ENCODE results near the gene ZNF273. TPM values are rescaled to one million over a fixed set of nuclear protein-coding genes. Genes with fewer than 3 reads are reported as not detected.

ZNF273 gene
- total and polyA plus RNA-seq, 10 of the 15 experiments (the other 5 are each of a cell fraction or from before 2014, with no cell fraction given), result 4.8 to 12.3 (median 7.8) TPM

GRCh38 chr7:64879086-64879730, 23.9 kb upstream of the ZNF273 start (continued):
- TF ChIP-seq, protein P1, sequence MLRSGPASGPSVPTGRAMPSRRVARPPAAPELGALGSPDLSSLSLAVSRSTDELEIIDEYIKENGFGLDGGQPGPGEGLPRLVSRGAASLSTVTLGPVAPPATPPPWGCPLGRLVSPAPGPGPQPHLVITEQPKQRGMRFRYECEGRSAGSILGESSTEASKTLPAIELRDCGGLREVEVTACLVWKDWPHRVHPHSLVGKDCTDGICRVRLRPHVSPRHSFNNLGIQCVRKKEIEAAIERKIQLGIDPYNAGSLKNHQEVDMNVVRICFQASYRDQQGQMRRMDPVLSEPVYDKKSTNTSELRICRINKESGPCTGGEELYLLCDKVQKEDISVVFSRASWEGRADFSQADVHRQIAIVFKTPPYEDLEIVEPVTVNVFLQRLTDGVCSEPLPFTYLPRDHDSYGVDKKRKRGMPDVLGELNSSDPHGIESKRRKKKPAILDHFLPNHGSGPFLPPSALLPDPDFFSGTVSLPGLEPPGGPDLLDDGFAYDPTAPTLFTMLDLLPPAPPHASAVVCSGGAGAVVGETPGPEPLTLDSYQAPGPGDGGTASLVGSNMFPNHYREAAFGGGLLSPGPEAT (IDR thresholded peaks at IDR 0.05; ENCODE audit: low read depth), result no peak
- TF ChIP-seq TCF12 (IDR thresholded peaks at IDR 0.05; ENCODE audit: low read depth, low read length), result no peak
- TF ChIP-seq EGR1 (IDR thresholded peaks at IDR 0.05; ENCODE audit: borderline replicate concordance in 1 of 2, low read depth in 2 of 2, low read length in 2 of 2), result no peak
- no peak for TF ChIP-seq NFYA (IDR thresholded peaks at IDR 0.05; ENCODE audit: borderline replicate concordance, low read depth, low read length)
- no peak for TF ChIP-seq MYC (IDR thresholded peaks at IDR 0.05; ENCODE audit: insufficient read depth, insufficient read length, insufficient replicate concordance, low read length, severe bottlenecking)
- no peak for TF ChIP-seq CBFB (IDR thresholded peaks at IDR 0.05; ENCODE audit: low read depth)

GRCh38 chr7:64879800-64880199, 23.3 kb upstream of the ZNF273 start:
- ATAC-seq (no peak), DNase-seq (ENCODE audit: low read depth, low spot score) (no peak), FAIRE-seq (no peak)
- no peaks in the 10 kb centered on the region for H3K36me3 ChIP-seq (ENCODE audit: control insufficient read depth in 2 of 2, insufficient read depth in 2 of 2, low read length in 1 of 2)
- ChIA-PET SMC1A (ENCODE audit: uncharacterized antibody, unreplicated experiment) (no interaction called here), RAD21 (ENCODE audit: unreplicated experiment) (no interaction called here), POLR2A (no interaction called here), CTCF (no interaction called here)
- H3K4me3 ChIP-seq, result no peak overlapping the region
- no peaks in the 10 kb centered on the region for H4K20me1 ChIP-seq (ENCODE audit: control insufficient read depth, insufficient read depth)
- BruUV-seq (replicated peaks), result no TSS peak
- no peaks in the 10 kb centered on the region for H3K27me3 ChIP-seq (replicated peaks in 1 of 2; ENCODE audit: control insufficient read depth in 2 of 2, insufficient read depth in 2 of 2, low read length in 1 of 2)
- H3K4me1 ChIP-seq (ENCODE audit: control insufficient read depth, insufficient read depth, low read length), result no peaks in the 10 kb centered on the region
- H3K79me2 ChIP-seq (ENCODE audit: control insufficient read depth, insufficient read depth, low read length), result no peaks in the 10 kb centered on the region
- H3K9me3 ChIP-seq (replicated peaks; ENCODE audit: control insufficient read depth, insufficient read depth, low read length), result peaks cover 6% of the 10 kb centered on the region; the same call in 1 of the 3 replicates
- no peak overlapping the region for H3K4me2 ChIP-seq (ENCODE audit: control insufficient read depth, insufficient read depth)
- TF ChIP-seq ZNF274 (IDR thresholded peaks at IDR 0.05; ENCODE audit: insufficient read depth, insufficient read length), result no peak
- TF ChIP-seq CBFB (IDR thresholded peaks at IDR 0.05; ENCODE audit: low read depth), result no peak
- TF ChIP-seq BMI1 (IDR thresholded peaks at IDR 0.05; ENCODE audit: borderline replicate concordance), result no peak
- TF ChIP-seq, protein P2, sequence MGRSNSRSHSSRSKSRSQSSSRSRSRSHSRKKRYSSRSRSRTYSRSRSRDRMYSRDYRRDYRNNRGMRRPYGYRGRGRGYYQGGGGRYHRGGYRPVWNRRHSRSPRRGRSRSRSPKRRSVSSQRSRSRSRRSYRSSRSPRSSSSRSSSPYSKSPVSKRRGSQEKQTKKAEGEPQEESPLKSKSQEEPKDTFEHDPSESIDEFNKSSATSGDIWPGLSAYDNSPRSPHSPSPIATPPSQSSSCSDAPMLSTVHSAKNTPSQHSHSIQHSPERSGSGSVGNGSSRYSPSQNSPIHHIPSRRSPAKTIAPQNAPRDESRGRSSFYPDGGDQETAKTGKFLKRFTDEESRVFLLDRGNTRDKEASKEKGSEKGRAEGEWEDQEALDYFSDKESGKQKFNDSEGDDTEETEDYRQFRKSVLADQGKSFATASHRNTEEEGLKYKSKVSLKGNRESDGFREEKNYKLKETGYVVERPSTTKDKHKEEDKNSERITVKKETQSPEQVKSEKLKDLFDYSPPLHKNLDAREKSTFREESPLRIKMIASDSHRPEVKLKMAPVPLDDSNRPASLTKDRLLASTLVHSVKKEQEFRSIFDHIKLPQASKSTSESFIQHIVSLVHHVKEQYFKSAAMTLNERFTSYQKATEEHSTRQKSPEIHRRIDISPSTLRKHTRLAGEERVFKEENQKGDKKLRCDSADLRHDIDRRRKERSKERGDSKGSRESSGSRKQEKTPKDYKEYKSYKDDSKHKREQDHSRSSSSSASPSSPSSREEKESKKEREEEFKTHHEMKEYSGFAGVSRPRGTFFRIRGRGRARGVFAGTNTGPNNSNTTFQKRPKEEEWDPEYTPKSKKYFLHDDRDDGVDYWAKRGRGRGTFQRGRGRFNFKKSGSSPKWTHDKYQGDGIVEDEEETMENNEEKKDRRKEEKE (IDR thresholded peaks at IDR 0.05), result no peak
- TF ChIP-seq SMAD5 (IDR thresholded peaks at IDR 0.05; ENCODE audit: low read depth), result no peak
- TF ChIP-seq, protein P3, sequence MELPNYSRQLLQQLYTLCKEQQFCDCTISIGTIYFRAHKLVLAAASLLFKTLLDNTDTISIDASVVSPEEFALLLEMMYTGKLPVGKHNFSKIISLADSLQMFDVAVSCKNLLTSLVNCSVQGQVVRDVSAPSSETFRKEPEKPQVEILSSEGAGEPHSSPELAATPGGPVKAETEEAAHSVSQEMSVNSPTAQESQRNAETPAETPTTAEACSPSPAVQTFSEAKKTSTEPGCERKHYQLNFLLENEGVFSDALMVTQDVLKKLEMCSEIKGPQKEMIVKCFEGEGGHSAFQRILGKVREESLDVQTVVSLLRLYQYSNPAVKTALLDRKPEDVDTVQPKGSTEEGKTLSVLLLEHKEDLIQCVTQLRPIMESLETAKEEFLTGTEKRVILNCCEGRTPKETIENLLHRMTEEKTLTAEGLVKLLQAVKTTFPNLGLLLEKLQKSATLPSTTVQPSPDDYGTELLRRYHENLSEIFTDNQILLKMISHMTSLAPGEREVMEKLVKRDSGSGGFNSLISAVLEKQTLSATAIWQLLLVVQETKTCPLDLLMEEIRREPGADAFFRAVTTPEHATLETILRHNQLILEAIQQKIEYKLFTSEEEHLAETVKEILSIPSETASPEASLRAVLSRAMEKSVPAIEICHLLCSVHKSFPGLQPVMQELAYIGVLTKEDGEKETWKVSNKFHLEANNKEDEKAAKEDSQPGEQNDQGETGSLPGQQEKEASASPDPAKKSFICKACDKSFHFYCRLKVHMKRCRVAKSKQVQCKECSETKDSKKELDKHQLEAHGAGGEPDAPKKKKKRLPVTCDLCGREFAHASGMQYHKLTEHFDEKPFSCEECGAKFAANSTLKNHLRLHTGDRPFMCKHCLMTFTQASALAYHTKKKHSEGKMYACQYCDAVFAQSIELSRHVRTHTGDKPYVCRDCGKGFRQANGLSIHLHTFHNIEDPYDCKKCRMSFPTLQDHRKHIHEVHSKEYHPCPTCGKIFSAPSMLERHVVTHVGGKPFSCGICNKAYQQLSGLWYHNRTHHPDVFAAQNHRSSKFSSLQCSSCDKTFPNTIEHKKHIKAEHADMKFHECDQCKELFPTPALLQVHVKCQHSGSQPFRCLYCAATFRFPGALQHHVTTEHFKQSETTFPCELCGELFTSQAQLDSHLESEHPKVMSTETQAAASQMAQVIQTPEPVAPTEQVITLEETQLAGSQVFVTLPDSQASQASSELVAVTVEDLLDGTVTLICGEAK (IDR thresholded peaks at IDR 0.05; ENCODE audit: borderline replicate concordance), result no peak
- no peak for TF ChIP-seq DPF2 (IDR thresholded peaks at IDR 0.05)
- TF ChIP-seq NFIC (IDR thresholded peaks at IDR 0.05; ENCODE audit: low read depth, low read length), result no peak
- no peak for TF ChIP-seq KAT2A (conservative IDR thresholded peaks at IDR 0.05; ENCODE audit: control insufficient read depth, low read depth, low read length)
- no peak overlapping the region for H3K9ac ChIP-seq (ENCODE audit: control insufficient read depth, insufficient read depth, low read length)
- H2AFZ ChIP-seq (ENCODE audit: control insufficient read depth, low read depth, low read length), result no peak overlapping the region
- H3K27ac ChIP-seq (ENCODE audit: control insufficient read depth, insufficient read depth), result no peak overlapping the region
- intact Hi-C loops (cut with micrococcal nuclease; ENCODE audit: unreplicated experiment), result no loop called here
- in situ Hi-C loops (cut with MboI), result no loop called here
- WGBS (ENCODE audit: insufficient coverage, insufficient replicate concordance, low lambda C conversion rate, missing lambda C conversion rate), result 75% methylated on average over 17 of the region's 17 CpGs
